SK-N-SH (cell line): Measurements from ENCODE around the gene TIAM1. TPM values are rescaled to one million over a fixed set of nuclear protein-coding genes. Genes with fewer than 3 reads are reported as not detected.

Experiments used
- CTCF ChIA-PET: fragments of 300-600, 350-600 bp; formaldehyde crosslinking; extraction: SDS; loops from one replicate; lab custom pipeline; 2021; lab: Yijun Ruan, JAX
- POLR2A ChIA-PET: fragments of 350-600 bp; sonication (Branson Sonifier 250); formaldehyde crosslinking; extraction: SDS; loops from one replicate; lab custom pipeline; 2020; ENCODE audit warnings: antibody characterized with exemption, inconsistent platforms; lab: Yijun Ruan, JAX
- DNase-seq: peaks from one replicate; pipeline ENCODE4 v3.0.0; 2012
- H2AFZ ChIP-seq: fragments of 200-600 bp; sonication (generic); 2 replicates; pipeline ENCODE4 v1.8.1; 2016; ENCODE audit warnings: antibody characterized with exemption, mild to moderate bottlenecking, low read depth
- H3F3A ChIP-seq: fragments of 200-600 bp; sonication (generic); replicated peaks from 2 replicates; pipeline ENCODE3; 2016; ENCODE audit warnings: antibody characterized with exemption, mild to moderate bottlenecking; ENCODE audit not compliant: insufficient read depth
- H3K27ac ChIP-seq, 2 experiments: fragments of 200-500 bp in 1 of 2; fragments of 200-600 bp in 1 of 2; sonication (Bioruptor generic) in 1 of 2; sonication (generic), shearing (Covaris generic) in 1 of 2; 2 replicates each; pipeline versions ENCODE4 v1.5.1 to v1.6.1; 2014 to 2016; ENCODE audit warnings: low read depth in 2 of 2, inconsistent platforms in 1 of 2, low read length in 1 of 2, mild to moderate bottlenecking in 1 of 2, mixed read lengths in 1 of 2
- H3K27me3 ChIP-seq: fragments of 200-600 bp; sonication (generic), shearing (Covaris generic); 2 replicates; pipeline ENCODE4 v1.6.1; 2016; ENCODE audit warnings: mixed run types; ENCODE audit not compliant: insufficient read depth
- H3K36me3 ChIP-seq, 2 experiments: fragments of 200-500 bp in 1 of 2; fragments of 200-600 bp in 1 of 2; sonication (Bioruptor generic) in 1 of 2; sonication (generic) in 1 of 2; replicated peaks in 1 of 2; 2 replicates each; pipeline versions ENCODE3 to v1.5.1; 2014 to 2016; ENCODE audit warnings: low read length in 1 of 2, mild to moderate bottlenecking in 1 of 2; ENCODE audit not compliant: insufficient read depth in 2 of 2, control insufficient read depth in 1 of 2
- H3K4me1 ChIP-seq, 2 experiments: fragments of 200-500 bp in 1 of 2; fragments of 200-600 bp in 1 of 2; sonication (Bioruptor generic) in 1 of 2; sonication (generic), shearing (Covaris generic) in 1 of 2; 2 replicates each; pipeline versions ENCODE4 v1.5.1 to v1.6.1; 2014 to 2016; ENCODE audit warnings: low read depth in 1 of 2, low read length in 1 of 2, mixed run types in 1 of 2; ENCODE audit not compliant: insufficient read depth in 2 of 2, control insufficient read depth in 1 of 2
- H3K4me2 ChIP-seq: fragments of 200-600 bp; sonication (generic), shearing (Covaris generic); 2 replicates; pipeline ENCODE4 v1.6.1; 2017; ENCODE audit warnings: mixed run types
- H3K4me3 ChIP-seq, 2 experiments: fragments of 200-500 bp in 1 of 2; fragments of 200-600 bp in 1 of 2; sonication (Bioruptor generic) in 1 of 2; sonication (generic), shearing (Covaris generic) in 1 of 2; 2 replicates each; pipeline versions ENCODE4 v1.5.1 to v1.8.1; 2014 to 2016; ENCODE audit warnings: low read depth in 2 of 2, inconsistent platforms in 1 of 2, low read length in 1 of 2, mild to moderate bottlenecking in 1 of 2, mixed read lengths in 1 of 2, moderate library complexity in 1 of 2
- H3K79me2 ChIP-seq: fragments of 200-600 bp; sonication (generic); 2 replicates; pipeline ENCODE4 v1.8.1; 2017; ENCODE audit warnings: mild to moderate bottlenecking; ENCODE audit not compliant: insufficient read depth
- H3K9ac ChIP-seq: fragments of 200-600 bp; sonication (generic); 2 replicates; pipeline ENCODE4 v1.6.1; 2017; ENCODE audit warnings: mixed run types
- H3K9me2 ChIP-seq: fragments of 200-600 bp; sonication (generic); 2 replicates; pipeline ENCODE4 v1.6.1; 2017; ENCODE audit warnings: mixed run types
- H3K9me3 ChIP-seq: fragments of 200-600 bp; sonication (generic); 2 replicates; pipeline ENCODE4 v1.6.1; 2017; ENCODE audit warnings: mixed run types, mild to moderate bottlenecking, moderate library complexity
- H4K20me1 ChIP-seq: fragments of 200-600 bp; sonication (generic); 2 replicates; pipeline ENCODE4 v1.6.1; 2017; ENCODE audit warnings: mild to moderate bottlenecking, mixed run types; ENCODE audit not compliant: insufficient read depth
- CHD2 ChIP-seq: fragments of 150-350 bp; IDR thresholded peaks from 2 replicates; pipeline ENCODE4 v1.6.1; 2018; ENCODE audit warnings: low read length; ENCODE audit not compliant: partially characterized antibody
- CTCF ChIP-seq: fragments of 200-600 bp; sonication (generic); IDR thresholded peaks from 2 replicates; pipeline ENCODE4 v1.6.1; 2017; ENCODE audit warnings: antibody characterized with exemption, mild to moderate bottlenecking, moderate library complexity
- FOXJ3 ChIP-seq: sonication (generic); formaldehyde crosslinking; IDR thresholded peaks from 2 replicates; pipeline ENCODE4 v1.5.1; 2020; ENCODE audit warnings: mild to moderate bottlenecking, missing genetic modification reagents
- GABPA ChIP-seq: IDR thresholded peaks from 2 replicates; pipeline ENCODE4 v1.4.0; 2012; ENCODE audit warnings: low read depth, mild to moderate bottlenecking
- IRF3 ChIP-seq: fragments of 150-350 bp; IDR thresholded peaks from 2 replicates; pipeline ENCODE4 v1.6.1; 2016; ENCODE audit warnings: mild to moderate bottlenecking, low read depth, low read length
- NFIC ChIP-seq: IDR thresholded peaks from 2 replicates; pipeline ENCODE4 v1.4.0; 2012; ENCODE audit warnings: borderline replicate concordance
- RFX5 ChIP-seq: IDR thresholded peaks from 2 replicates; pipeline ENCODE4 v1.6.1; 2012; ENCODE audit warnings: mild to moderate bottlenecking, improper control_type of control experiment, low read length
- RXRA ChIP-seq: IDR thresholded peaks from 2 replicates; pipeline ENCODE4 v1.4.0; 2012; ENCODE audit warnings: low read depth, mild to moderate bottlenecking, borderline replicate concordance
- SMC3 ChIP-seq: IDR thresholded peaks from 2 replicates; pipeline ENCODE4 v1.6.1; 2012; ENCODE audit warnings: low read depth, low read length, improper control_type of control experiment
- YY1 ChIP-seq: IDR thresholded peaks from 2 replicates; pipeline ENCODE4 v1.4.0; 2012; ENCODE audit warnings: low read depth, mild to moderate bottlenecking
- WGBS: methylation state at CpG from one replicate; pipeline ENCODE4 v1.1.6; 2017; ENCODE audit warnings: low lambda C conversion rate; 5-methylcytosine and 5-hydroxymethylcytosine counted together
- polyA plus RNA-seq, 3 experiments: library from polyadenylated mRNA; depleted of rRNA; stranded (reverse); fragments of >200 nt; gene quantifications; 2 replicates each; pipeline ENCODE4 v1.2.3, GENCODE V29; 2012
- TF ChIP-seq, protein P1 (sequence below): IDR thresholded peaks from 2 replicates; pipeline ENCODE4 v1.4.0; 2012; ENCODE audit warnings: low read depth, borderline replicate concordance

The TIAM1 gene
- polyA plus RNA-seq, 1 of the 3 experiments (the other 2 are of a cell fraction) = 1.7 TPM

GRCh38 chr21:31340514-31340913 is 3.5 kb downstream of the TIAM1 start:
- CTCF ChIA-PET = interaction anchor here (1.9 kb wide), 1 partner anchor 7 kb away, joined by 5 read pairs; no protein-coding TSS in a partner anchor

DNA sequence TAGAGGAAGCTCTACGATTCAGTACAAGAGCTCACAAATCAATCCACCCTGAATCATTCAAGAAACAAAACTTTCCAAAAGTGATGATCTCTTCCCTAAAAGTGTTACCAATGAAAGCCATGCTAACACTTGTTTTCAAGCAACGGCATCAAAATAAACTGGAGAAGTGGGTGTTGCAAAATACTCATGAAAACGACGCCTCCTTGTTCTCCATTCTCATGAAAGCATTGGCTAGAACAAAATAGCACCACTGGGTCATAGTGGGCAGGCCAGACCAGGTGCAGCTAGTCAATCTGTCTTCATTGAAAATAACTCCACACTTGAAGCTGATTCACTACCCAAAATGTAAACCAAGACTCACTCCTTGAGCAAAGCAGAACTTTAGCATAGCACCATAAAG is 4.3 kb downstream of the TIAM1 start:
- Histone ChIP-seq H4K20me1 (no peaks in the 10 kb centered on the region), H2AFZ (no peak overlapping the region), H3K27me3 (peaks cover 21% of the 10 kb centered on the region; the same call in 1 of the 2 replicates), H3K9me2 (no peaks in the 10 kb centered on the region), H3K9ac (no peak overlapping the region), H3K27ac (no peak overlapping the region), H3K4me1 (peaks cover 3 to 15% of the 10 kb centered on the region in 2 experiments; a peak in 2 of 4 replicates), H3K36me3 (no peaks in the 10 kb centered on the region), H3K9me3 (no peaks in the 10 kb centered on the region), H3K4me2 (no peak overlapping the region), H3F3A (peaks cover 5% of the 10 kb centered on the region), H3K79me2 (no peaks in the 10 kb centered on the region), H3K4me3 (no peak overlapping the region)
- 85% methylated on average over 4 of the region's 4 CpGs for WGBS
- ChIA-PET POLR2A (no interaction called here), CTCF (interaction anchor here (0.6 to 1.9 kb wide), 2 partner anchors 8 to 119 kb away, joined by 3 to 5 read pairs; no protein-coding TSS in a partner anchor)
- TF ChIP-seq SMC3 (no peak), CHD2 (no peak), YY1 (no peak), RXRA (no peak), GABPA (no peak), RFX5 (no peak), IRF3 (no peak)
- TF ChIP-seq, protein P1, sequence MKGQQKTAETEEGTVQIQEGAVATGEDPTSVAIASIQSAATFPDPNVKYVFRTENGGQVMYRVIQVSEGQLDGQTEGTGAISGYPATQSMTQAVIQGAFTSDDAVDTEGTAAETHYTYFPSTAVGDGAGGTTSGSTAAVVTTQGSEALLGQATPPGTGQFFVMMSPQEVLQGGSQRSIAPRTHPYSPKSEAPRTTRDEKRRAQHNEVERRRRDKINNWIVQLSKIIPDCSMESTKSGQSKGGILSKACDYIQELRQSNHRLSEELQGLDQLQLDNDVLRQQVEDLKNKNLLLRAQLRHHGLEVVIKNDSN = no peak
- DNase-seq = no peak

More at GRCh38 chr21:31340514-31340913, 3.5 kb downstream of the TIAM1 start:
- Histone ChIP-seq H3K4me1 (peaks cover 3 to 13% of the 10 kb centered on the region in 2 experiments; a peak in 2 of 4 replicates), H3F3A (peaks cover 5% of the 10 kb centered on the region), H3K9ac (no peak overlapping the region), H3K4me2 (no peak overlapping the region), H3K79me2 (no peaks in the 10 kb centered on the region), H2AFZ (no peak overlapping the region), H3K36me3 (no peaks in the 10 kb centered on the region), H3K4me3 (no peak overlapping the region), H4K20me1 (no peaks in the 10 kb centered on the region), H3K27ac (no peak overlapping the region), H3K9me3 (no peaks in the 10 kb centered on the region), H3K9me2 (no peaks in the 10 kb centered on the region), H3K27me3 (peaks cover 21% of the 10 kb centered on the region; the same call in 1 of the 2 replicates)
- WGBS = 83% methylated on average over 6 of the region's 6 CpGs
- no peak for DNase-seq
- TF ChIP-seq IRF3 (no peak), FOXJ3 (CRISPR knock-in tag) (no peak), NFIC (no peak), CTCF (no peak)
- POLR2A ChIA-PET = no interaction called here
